Nucleus accumbens (tissue), 56 donors: Measurements from ENCODE around the gene ATG9A.

Source experiments
- DNase-seq, 56 donors: peaks; one replicate each; lab custom pipeline; 2025; lab: John Stamatoyannopoulos, UW

Gene ATG9A

DNA sequence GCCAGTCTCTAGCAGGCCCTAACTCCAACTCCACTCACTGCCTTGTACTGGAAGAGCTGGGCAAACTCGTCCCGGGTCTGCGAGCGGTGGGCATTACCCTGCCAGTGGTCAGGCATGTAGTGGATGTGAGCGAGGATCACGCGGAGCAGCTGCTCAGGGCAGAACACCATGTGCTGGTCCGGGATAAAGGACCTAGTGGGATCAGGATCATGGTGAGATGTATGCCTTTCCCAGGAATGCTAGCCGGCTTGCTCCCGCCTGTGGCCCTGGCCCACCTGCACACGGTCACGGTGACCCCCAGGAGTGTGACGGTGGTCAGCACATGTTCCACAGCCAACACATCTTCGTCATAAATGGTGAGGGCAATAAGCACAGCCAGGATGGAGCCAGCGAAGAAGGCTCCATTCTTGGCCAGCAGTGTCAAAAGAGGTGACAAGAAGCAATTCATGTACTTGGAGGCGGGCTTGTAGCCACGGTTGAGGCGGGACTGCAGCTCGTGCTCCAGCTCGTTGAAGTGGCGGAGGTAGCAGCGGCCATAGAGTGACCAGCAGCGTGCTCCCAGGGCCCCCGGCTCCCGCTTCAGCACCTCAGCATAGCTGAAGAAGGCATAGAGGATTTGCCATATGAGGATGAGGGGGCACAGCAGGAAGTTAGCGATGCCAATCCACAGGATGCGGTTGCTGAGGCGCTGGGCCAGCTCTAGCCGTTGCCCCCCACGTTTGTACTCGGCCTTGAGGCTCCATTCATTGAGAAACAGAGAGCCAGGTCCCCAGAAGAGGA is 5.4 kb downstream of the ATG9A start:
- no peak for DNase-seq

DNA sequence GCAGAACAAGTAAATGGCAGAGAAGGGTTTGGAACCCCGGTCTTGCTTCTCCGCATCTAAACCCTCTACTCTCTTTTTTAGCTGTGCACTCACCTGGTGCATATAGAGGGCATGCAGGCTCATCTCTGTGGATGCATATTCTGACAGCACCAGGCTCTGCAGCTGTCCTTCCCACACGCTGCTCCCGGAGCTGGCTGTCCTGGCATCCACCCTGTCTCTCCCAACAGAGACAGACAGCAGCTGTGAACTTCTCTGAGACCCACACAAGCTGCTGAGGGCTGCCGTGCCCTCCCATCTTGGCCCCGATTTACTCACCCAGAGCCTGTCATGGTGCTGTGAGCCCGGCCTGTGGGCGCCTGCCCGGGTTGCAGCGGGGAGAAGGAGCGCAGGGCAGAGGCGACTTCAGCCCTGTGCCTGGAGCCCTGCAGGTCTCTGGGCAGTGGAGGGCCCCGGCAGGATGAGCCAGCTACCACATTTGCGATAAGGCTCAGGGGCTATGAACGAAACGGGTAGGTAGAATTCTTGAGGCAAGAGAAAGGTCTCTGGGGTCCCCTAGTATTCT is 7.4 kb downstream of the ATG9A start:
- DNase-seq, result no peak

DNA sequence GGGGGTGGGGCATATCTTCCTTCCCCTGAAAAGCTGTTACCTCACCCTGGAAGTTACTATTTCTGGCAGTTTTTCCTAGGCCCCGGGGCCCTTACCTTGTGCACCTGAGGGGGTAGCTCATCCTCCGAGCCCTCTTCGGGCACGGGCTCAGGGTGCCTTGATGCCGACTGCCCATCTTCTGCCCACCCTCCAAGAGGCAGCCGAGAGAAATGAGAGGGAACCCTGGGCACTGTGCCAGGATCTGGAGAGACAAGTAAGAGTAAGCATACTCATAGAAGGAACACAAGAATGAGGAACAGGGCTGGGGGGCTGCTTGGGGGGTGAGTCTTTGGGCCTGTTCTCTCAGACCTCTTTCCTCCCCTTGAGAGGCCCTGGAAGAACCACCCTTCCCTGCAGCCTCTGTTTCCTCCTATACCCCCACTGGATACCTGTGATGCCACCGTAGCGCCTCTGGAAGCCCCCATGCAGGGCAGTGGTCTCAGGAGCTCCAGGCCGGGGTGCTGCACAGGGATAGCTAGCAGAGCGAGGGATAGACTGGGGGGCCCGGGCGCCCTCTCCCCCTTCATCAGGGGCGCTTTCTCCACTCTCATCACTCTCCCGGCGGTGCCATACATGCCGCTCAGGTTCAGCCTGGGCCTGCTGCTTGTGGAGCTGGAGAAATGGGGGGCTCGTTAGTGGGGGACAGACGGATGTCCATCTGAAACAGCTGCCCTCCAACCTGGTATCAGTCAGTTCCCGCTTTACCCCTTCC is 8.6 kb downstream of the ATG9A start:
- DNase-seq, result peak in 1 of 56 donors; percentile 16

DNA sequence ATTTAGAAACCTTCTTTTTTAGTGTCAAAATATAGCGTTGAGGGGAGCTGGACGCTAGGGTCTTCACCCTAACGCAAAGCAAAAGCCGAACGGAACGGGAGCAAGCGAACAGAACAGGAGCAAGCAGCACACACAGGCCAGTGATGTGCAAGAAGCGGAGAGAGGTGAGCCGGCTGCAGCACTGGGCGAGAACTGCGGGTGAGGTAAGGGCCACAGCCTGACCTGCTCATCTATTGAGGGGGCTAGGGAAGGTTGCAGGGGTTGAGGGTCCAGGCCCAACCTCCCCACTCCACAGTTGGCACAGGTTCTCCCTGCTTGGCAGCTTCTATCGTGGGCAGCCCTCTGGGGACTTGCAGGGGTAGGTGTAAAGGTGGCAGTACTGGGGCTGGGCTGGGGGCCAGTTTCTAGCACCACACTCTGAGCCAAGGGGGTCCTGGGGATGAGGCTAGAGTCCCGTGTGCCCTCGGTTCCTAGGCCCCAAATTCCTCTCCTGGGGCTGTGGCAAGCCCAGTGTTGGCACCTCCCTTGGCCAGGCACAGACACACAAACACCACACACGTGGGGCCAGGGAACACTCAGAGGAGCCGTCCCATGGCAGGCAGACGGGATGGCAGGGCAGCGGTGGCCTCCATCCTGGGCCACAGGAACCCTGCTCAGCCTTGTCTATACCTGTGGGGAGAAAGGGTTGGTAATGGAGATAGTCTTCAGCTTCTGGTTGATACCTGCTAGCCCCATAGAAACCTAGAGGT is 9.5 kb downstream of the ATG9A start:
- no peak for DNase-seq

DNA sequence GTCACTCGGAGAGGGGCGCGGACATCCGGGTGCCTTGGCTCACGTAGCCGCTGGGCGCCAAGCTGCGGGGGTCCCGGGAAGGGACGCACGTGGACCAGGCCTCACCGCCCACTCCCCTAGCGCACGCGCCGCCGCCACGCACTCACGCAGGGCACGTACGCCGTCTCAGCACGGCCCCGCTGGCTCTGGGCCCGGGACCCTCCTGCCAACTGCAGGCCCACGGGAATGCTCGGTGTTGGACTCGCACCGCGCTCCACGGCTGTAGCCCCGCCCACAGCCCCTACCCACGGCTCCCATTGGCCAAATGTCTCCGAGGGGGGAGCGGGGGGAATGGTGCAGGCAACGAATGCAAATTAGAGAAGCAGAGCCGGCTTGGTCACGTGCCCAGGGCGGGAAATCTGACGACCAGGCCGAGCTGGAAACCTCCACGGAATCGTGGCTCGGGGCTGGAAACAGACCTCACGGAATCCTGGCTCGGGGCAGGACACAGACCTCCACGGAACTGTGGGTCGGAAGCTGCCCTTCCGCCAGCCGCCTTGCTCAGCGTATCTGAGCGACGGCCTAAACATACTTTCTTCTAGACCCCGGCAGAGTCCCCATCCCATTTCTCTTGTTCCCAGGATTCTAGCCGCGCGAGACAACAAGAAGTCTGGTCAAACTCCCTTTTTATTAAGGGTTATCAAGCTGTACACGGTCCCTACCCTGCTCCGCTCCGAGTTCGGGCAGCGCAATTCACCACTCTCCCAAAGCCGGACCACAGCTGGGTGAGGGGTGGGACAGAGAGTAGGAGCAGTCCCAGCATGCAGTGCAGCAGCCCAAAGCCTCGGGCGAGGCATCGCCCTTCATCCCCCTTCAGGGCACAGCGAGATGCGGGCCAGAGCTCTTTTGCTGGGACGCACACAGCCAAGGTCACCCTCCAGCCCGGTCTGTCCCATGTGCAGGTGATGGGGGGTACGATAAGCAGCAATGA is 10.4 kb downstream of the ATG9A start, which contains the start of gene ABCB6:
Gene ABCB6 (minus strand): TSS at position 227 of the 970 bp plus-strand sequence. CDS start 285 bp downstream, outside the sequence.
- DNase-seq, result peak; percentile 68 to 99 (median 94)

DNA sequence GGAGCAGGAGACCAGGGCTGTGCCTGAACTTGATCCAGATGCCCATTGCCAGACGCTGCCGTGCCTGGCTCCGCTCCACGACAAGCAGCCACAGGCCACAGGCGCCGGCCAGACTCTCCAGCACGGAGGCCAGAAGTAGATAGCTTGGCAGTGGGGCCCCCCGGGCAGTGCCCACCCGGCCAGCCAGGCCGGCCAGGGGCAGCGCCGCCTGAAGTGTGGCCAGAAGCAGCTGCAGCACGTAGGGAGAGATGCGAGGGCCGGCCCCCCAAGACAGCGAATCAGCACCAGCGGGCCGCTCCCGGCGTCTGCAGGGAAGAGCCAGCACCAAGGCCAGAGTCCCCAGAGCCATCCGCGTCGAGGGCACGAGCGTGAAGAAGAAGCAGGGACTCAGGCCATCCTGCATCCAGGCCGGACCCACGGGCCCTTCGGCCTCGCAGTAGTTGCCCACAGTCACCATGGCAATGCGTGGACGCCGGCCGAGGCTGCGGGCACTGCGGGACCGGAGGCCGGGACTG is 11.2 kb downstream of the ATG9A start:
- DNase-seq, result peak in 47 of 56 donors; percentile 31 to 89 (median 69)

DNA sequence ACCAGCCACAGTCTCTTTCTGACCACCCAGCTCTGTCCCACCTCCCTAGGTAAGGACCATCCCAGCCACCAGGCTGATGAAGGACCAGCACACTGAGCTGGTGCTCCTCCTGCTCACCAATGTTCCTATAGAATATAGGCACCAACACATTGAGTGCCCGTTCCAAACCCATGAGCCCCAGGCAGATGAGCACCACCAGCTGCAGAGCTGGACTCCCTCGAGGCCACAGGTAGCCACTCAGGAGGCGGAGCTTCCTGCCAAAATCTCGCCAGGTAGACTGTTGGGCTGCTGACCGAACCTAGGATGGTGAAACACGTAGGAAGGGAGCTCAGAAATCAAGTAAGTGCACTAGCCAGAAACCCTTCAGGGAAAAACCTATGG is 12.9 kb downstream of the ATG9A start:
- DNase-seq, result no peak

DNA sequence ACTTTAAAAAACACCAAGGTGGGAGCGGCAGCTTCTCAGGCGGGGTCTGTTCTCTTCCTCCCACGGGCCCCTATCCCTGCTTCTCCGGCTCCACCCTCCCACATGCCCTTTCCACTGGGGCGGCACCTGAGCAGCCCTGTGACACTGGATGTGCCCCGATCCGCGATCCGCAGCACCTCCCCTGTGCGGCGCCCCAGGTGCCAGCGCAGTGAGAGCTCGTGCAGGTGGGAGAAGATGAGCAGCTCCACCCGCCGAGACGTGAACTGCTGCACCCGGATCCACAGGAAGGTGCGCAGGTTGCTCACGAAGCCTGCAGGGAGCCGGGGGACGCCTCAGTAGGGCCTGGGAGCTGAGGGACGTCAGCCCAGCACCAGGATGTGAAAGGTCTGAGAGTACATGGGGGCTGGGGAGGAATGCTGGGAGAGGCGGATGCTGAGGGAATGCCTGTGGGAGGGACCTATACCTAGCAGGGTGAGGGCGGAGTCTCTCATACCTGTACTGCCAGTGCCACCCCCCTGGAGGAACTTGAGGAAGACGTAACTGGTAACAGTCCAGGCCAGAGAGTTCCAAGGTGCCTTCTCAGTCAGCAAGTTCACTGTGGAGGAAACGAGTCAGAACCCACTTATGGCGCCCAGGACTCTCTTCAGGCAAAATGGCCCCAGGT is 13.4 kb downstream of the ATG9A start:
- DNase-seq, result no peak

DNA sequence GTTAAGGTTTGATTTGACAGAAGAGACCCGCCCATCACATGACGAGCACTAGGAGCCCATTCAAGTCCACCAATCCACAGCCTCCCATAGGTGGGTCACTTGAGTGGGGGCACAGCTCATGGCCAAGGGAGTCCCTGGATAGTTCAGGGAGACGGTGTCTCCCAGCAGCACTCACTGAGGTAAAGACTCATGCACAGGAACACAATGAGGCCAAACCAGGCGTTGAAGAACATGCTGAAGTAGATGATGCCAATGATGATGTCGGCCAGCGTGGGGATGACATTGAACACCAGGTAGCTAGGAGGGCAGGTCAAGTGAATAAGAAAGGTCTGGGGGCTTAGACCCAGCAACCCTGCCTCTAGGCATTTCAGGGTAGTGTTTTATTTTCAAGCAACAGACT is 14.7 kb downstream of the ATG9A start:
- DNase-seq, result no peak

DNA sequence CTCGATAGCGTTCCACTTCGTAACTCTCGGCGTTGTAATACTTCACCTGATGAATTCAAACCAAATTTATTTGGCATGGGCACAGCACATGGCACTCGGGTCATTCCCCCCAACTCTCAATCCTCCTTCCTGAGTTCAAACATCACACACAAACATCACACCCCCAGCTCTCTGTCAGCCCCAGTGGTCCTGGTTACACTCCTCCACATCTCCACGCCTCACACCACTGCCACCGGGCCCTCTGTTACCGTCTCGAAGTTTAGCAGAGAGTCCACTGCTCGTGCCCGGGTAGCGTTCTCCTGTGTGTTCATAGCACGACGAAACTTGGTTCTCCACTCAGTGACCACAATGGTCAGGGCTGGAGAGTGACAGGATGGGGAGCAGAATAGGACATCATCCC is 15.3 kb downstream of the ATG9A start:
- DNase-seq, result no peak

DNA sequence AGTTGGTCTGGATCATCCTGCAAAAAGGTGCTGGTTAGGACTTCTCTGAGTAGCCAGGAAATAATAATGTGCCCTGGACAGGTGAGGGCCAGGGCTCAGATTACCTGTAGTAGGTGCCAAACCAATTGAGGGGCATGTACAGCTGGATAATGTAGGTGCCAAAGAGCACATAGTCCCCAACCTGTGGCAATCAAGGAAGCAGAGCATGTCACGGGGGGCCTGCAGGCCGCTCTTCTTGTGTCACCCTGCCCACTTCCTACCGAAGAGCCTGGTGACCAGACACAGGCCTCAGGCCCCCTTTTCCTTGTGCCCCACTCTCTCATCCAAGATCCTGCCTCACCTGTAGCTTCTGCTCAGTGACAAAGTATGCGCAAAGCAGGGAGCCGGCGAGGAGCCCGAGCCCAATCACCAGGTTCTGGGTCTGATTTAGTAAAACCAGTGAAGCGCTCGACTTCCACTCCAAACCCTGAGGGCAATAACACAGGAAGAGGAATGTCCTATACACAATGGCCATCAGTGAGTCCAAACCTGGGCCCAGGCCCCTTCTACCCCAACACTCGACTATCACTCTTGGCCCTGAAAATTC is 15.9 kb downstream of the ATG9A start:
- DNase-seq, result no peak

DNA sequence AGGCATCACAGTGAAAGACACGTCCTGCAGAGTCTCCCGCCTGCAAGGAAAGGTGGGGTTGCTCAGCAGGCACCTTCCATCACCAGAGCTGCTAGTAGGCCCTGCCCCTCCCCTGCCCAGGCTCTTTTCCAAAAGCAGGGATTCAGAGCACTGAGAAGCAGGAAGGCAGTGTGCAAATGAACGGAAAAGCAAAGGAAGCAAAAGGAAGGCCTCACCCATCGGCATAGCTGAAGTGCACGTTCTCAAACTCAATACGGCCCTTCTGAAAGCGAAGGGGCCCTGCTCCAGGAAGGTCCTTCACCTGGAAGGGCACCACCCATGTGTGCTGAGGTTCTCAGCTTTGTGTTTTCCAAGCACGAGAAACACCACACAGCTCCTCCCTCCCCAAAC is 16.4 kb downstream of the ATG9A start:
- no peak for DNase-seq

DNA sequence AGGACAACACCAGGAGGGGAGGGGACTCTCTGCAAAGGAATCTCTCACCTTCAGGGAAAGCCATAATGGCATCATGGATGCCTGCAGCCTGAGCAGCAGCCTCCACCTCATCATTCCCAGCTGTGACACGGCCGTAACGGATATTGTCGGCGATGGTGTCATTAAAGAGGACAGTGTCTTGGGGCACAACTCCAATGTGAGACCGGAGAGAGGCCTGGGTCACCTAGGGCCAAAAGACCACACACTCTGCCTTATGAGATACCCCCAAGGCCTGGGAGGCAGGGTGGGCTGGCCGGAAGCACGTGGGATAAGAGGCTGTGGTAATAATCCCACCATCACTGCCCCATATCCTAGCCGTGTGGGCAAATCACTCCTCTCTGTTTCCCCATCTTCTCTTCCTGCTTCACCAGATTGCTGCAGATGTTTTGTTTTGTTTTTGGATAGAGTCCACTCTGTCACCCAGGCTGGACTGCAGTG is 18.5 kb downstream of the ATG9A start:
- DNase-seq, result no peak

DNA sequence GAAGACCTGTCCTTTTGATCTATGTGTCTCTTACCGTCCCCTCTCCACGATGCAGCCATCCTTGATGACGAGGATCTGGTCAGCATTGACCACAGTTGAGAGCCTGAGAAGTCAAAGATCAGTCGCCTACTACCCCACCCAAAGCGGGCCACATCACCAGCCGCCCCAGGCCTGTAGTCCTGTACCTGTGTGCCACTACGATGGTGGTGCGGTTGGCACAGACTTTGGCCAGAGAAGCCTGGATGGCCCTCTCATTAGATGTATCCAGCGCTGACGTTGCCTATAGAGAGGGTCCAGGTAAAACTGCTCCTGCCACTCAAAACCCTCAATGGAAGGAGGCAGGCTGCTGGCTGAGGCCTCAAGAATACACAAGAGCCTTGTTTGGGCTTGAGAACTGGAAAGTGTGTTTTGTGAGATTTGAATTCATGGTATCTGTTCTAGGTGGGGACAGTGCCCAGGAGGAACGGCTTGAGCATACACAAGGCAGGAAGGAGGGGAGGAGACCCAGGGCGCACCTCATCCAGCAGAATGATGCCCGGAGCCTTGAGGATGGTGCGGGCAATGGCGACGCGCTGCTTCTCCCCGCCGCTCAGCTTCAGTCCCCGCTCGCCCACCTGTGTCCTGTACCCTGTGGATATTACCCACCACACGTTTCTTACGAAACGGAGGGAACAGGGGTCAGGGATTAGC is 19.1 kb downstream of the ATG9A start:
- no peak for DNase-seq

DNA sequence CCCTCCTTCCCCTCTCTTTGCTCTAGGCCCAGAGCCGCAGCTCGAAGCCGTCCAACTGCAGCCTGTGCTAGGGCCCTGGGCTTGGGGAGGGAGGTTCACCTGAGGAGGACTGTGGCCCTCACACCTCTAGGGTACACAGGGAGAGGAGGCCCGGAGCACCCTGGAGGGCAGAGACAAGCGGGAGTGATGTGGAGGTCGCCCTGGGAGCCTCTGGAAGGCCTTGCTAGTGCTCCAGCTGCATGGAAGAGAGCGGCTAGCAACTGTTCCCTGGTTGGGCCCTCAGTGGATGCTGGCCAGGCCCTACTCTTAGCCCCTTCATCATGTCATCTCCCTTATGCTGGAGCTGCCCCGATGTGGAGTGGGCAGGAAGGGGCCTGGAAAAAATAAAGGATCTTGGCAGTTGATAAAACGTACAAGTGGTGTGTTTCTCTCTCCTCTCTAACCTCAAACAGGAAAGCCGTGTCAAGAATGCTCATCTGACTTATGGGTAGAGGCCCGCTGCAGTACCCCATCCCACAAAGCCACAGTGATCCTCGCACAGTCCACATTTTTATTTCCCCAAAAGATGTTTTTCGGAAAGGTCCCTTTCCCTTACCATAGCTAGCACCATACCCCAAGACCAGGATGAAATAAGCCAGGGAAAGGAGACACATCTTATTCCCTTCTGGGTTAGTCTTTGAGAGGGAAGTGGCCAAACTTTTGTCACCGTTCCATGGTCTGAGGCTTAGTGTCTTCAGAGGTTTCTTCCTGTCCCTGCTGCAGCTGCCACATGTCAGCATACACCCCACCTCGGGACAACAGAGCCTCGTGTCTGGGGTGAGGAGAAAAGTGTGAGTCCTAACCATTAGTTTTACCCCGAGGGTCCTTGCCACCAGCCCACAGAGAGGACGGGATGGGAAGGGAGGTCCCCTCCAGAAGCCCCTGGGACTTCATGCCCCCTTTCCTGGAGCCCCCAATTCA is 19.9 kb downstream of the ATG9A start:
- DNase-seq, result no peak

DNA sequence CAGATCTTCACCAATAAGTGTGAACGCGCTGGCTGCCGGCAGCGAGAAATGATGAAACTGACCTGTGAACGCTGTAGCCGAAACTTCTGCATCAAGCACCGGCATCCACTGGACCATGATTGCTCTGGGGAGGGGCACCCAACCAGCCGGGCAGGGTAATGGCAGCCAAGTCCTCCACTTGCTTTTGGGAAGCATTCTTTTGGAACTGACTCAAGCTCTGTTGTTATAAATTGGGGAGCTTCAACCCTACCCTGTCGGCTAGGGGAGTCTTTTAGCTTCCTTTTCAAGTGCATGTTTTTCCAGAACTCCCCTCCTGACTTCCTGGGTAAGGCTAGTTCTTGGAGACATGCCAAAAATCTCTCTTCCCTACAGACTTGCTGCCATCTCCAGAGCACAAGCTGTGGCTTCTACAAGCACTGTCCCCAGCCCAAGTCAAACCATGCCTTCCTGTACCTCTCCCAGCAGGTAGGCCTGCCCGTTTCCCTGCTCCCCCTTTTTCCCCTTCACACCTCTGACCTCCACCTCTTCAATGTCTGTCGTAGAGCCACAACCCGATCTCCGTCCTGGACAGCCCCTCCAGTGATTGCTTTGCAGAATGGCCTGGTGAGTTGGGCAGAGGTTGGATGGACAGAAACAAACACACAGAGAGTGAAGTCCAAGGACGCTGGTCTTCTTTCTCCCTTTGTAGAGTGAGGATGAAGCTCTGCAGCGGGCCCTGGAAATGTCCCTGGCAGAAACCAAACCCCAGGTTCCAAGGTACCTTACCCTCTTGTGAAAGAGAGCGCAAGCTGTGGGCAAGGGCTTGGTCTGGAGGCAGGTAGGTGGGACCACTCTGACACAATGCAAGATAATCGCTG is 21.3 kb downstream of the ATG9A start:
- peak in 1 of 56 donors; percentile 10 for DNase-seq
